Neural cell (in vitro differentiated cells): Measurements from ENCODE around the gene ZNF516.

Source experiments
- RAD21 ChIP-seq: fragments of 450-650 bp; conservative IDR thresholded peaks from 2 replicates; pipeline ENCODE4 v1.6.1; 2014; ENCODE audit warnings: antibody characterized with exemption, mild to moderate bottlenecking, moderate library complexity
- TF ChIP-seq, protein P1 (sequence below): fragments of 450-650 bp; IDR thresholded peaks from 2 replicates; pipeline ENCODE4 v1.5.1; 2014; ENCODE audit warnings: antibody characterized with exemption, mild to moderate bottlenecking, moderate library complexity; ENCODE audit not compliant: poor library complexity, severe bottlenecking

DNA sequence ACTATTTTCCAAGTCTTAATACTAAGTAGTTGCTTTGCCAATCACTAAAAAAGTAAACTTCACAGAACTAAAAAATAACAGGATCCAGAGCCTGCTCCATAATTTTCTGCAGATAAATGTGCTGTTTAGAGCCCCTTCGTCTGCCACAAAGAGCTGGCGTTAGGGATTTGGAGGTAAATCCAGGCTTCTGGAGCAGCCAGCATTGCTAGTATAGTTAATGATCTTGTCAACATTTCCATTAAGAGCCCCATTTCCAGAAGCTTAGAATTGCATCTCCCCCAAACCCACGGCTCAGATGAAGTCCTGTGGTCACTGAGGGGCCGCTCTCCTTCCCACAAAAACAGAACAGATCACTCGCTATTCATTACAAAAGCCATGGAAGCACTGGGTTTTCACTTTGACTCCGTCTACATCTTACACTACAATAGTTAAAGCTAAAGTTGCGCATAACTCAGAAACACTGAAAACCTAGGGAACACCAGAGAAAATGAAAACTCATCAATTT, 41.9 kb downstream of the ZNF516 start:
- TF ChIP-seq, protein P1, sequence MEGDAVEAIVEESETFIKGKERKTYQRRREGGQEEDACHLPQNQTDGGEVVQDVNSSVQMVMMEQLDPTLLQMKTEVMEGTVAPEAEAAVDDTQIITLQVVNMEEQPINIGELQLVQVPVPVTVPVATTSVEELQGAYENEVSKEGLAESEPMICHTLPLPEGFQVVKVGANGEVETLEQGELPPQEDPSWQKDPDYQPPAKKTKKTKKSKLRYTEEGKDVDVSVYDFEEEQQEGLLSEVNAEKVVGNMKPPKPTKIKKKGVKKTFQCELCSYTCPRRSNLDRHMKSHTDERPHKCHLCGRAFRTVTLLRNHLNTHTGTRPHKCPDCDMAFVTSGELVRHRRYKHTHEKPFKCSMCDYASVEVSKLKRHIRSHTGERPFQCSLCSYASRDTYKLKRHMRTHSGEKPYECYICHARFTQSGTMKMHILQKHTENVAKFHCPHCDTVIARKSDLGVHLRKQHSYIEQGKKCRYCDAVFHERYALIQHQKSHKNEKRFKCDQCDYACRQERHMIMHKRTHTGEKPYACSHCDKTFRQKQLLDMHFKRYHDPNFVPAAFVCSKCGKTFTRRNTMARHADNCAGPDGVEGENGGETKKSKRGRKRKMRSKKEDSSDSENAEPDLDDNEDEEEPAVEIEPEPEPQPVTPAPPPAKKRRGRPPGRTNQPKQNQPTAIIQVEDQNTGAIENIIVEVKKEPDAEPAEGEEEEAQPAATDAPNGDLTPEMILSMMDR, result no peak
- TF ChIP-seq RAD21, result no peak
